HepG2 (cell line): ENCODE data around the gene MOG. TPM values are rescaled to one million over a fixed set of nuclear protein-coding genes. Genes with fewer than 3 reads are reported as not detected.

Source experiments
- AGO2 ChIP-seq: fragments of 200-400 bp; formaldehyde crosslinking; optimal IDR thresholded peaks from 2 replicates; pipeline ENCODE3; 2017; ENCODE audit warnings: mild to moderate bottlenecking, low read depth, low read length, moderate library complexity
- ATAD3A ChIP-seq: sonication (generic); formaldehyde crosslinking; IDR thresholded peaks from 2 replicates; pipeline ENCODE4 v1.4.0; 2020; ENCODE audit warnings: missing genetic modification reagents
- CENPT ChIP-seq: sonication (generic); formaldehyde crosslinking; IDR thresholded peaks from 2 replicates; pipeline ENCODE4 v1.8.0; 2022; ENCODE audit warnings: low read depth, mild to moderate bottlenecking, moderate library complexity, missing genetic modification reagents
- EP300 ChIP-seq, 3 experiments: sonication (generic) in 1 of 3; formaldehyde crosslinking in 1 of 3; IDR thresholded peaks; 2 replicates each; pipeline versions ENCODE4 v1.5.1 to v1.6.1; 2011 to 2020; ENCODE audit warnings: low read depth in 2 of 3, low read length in 2 of 3, borderline replicate concordance in 1 of 3, improper control_type of control experiment in 1 of 3, mild to moderate bottlenecking in 1 of 3, missing genetic modification reagents in 1 of 3, moderate library complexity in 1 of 3
- HES4 ChIP-seq: sonication (generic); formaldehyde crosslinking; IDR thresholded peaks from 2 replicates; pipeline ENCODE4 v1.9.0; 2021; ENCODE audit warnings: mild to moderate bottlenecking, missing genetic modification reagents, borderline replicate concordance
- JUND ChIP-seq: sonication (generic); formaldehyde crosslinking; IDR thresholded peaks from 2 replicates; pipeline ENCODE4 v1.8.0; 2022; ENCODE audit warnings: mild to moderate bottlenecking, missing genetic modification reagents
- KLF6 ChIP-seq: IDR thresholded peaks from 2 replicates; pipeline ENCODE4 v1.8.0; 2016; ENCODE audit warnings: missing biosample characterization, missing genetic modification reagents
- NCOR1 ChIP-seq: fragments of 200-600 bp; sonication (generic); IDR thresholded peaks from 2 replicates; pipeline ENCODE4 v1.7.0; 2017; ENCODE audit warnings: antibody characterized with exemption, low read length, borderline replicate concordance
- PHF21A ChIP-seq: sonication (generic); formaldehyde crosslinking; IDR thresholded peaks from 2 replicates; pipeline ENCODE4 v1.5.0; 2020; ENCODE audit warnings: mild to moderate bottlenecking, missing genetic modification reagents
- SRSF9 ChIP-seq: fragments of 200-400 bp; formaldehyde crosslinking; IDR thresholded peaks from 2 replicates; pipeline ENCODE4 v1.6.1; 2018; ENCODE audit warnings: borderline replicate concordance, mild to moderate bottlenecking, low read depth, low read length; ENCODE audit not compliant: insufficient read depth, poor library complexity, severe bottlenecking
- SSRP1 ChIP-seq: IDR thresholded peaks from 2 replicates; pipeline ENCODE4 v1.6.1; 2016; ENCODE audit warnings: control low read depth
- TAF1 ChIP-seq: sonication (generic); formaldehyde crosslinking; IDR thresholded peaks from 2 replicates; pipeline ENCODE4 v1.4.0; 2020; ENCODE audit warnings: missing genetic modification reagents
- ZBTB7A ChIP-seq: sonication (generic); formaldehyde crosslinking; IDR thresholded peaks from 2 replicates; pipeline ENCODE4 v1.8.0; 2022; ENCODE audit warnings: mild to moderate bottlenecking, missing genetic modification reagents
- ZFP1 ChIP-seq: IDR thresholded peaks from 2 replicates; pipeline ENCODE4 v1.6.1; 2016
- ZNF513 ChIP-seq: sonication (generic); formaldehyde crosslinking; conservative IDR thresholded peaks from 2 replicates; pipeline ENCODE4 v1.5.0; 2020; ENCODE audit warnings: missing genetic modification reagents
- polyA plus RNA-seq, 8 experiments: library from polyadenylated mRNA; depleted of rRNA in 3 of 8; stranded (reverse) in 7 of 8; unstranded in 1 of 8; fragments of >200 nt; fragmentation: Illumina TruSeq in 4 of 8; extraction: Trizol in 4 of 8; gene quantifications; 2 replicates each; pipeline versions ENCODE4 v1.2.1 to v1.2.3, GENCODE V29; 2011 to 2016; ENCODE audit warnings: low read depth in 4 of 8, missing spikeins in 1 of 8, mixed read lengths in 1 of 8; ENCODE audit not compliant: insufficient read depth in 1 of 8
- total RNA-seq, 5 experiments: library from RNA; depleted of rRNA; stranded (reverse); fragments of >200 nt; fragmentation: Illumina TruSeq; extraction: Trizol; gene quantifications; 2 replicates each; pipeline ENCODE4 v1.2.3, GENCODE V29; 2016; ENCODE audit warnings: low read depth in 1 of 5
- TF ChIP-seq, protein P1 (sequence below): sonication (generic); formaldehyde crosslinking; IDR thresholded peaks from 2 replicates; pipeline ENCODE4 v1.8.1; 2023; ENCODE audit warnings: missing genetic modification reagents, mild to moderate bottlenecking, borderline replicate concordance
- TF ChIP-seq, protein P2 (sequence below): sonication (generic); formaldehyde crosslinking; IDR thresholded peaks from 2 replicates; pipeline ENCODE4 v1.5.0; 2020; ENCODE audit warnings: mild to moderate bottlenecking, missing genetic modification reagents
- TF ChIP-seq, protein P3 (sequence below): sonication (generic); formaldehyde crosslinking; IDR thresholded peaks from 2 replicates; pipeline ENCODE4 v1.5.1; 2020; ENCODE audit warnings: missing genetic modification reagents, mild to moderate bottlenecking, borderline replicate concordance
- TF ChIP-seq, protein P4 (sequence below): sonication (generic); formaldehyde crosslinking; IDR thresholded peaks from 2 replicates; pipeline ENCODE4 v1.5.0; 2020; ENCODE audit warnings: missing genetic modification reagents, mild to moderate bottlenecking, borderline replicate concordance

MOG gene
- total and polyA plus RNA-seq, 2 of the 13 experiments (the other 11 are each of a cell fraction or from before 2014, with no cell fraction given) = not detected

DNA sequence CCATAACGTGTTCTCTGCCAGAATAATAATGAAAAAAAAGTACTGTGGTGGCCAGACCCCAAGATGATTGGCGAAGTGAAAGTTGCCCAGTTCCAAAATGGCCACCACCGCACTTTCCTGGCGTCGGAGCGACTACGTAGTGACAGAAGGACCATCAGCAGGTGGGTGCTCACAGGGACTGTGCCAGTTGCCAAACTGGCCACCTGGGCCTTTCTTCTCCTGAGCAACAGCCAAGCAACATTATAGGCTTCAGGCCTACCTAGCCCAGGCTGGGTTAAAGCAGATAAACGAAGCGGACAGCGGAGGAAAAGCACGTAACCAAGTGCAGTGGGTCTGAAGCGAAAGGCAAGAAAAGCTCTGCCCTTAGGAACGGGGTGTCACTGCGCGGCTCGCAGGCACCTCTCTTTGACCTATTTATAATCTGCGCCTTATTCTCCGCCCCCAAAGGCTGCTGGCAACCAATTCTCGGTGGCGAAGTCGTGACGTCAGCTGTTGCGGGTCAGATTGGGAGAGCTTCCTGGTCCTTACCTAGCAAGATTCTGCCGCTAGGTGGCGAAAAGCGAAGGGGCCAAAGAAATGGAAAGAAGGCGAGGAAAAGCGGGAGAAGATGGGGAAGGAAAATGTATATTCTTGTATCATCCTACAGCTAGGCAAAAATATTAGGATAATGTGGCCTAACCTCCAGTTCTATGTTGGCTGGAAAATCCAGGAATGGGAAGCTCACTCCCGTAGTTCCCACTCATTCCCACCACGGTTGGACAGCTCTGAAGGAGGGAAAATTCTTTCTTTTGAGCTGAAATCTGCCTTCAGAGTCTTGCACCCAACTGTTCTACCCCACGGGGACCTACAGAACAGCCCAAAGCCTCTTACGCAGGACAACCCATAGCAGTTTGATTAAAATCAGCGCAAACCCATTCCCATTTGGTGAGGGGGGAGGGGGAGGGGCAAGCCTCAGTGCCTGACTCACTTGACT, 6.9 kb upstream of the MOG start (continued):
- TF ChIP-seq, protein P1, sequence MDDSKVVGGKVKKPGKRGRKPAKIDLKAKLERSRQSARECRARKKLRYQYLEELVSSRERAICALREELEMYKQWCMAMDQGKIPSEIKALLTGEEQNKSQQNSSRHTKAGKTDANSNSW (CRISPR knock-in tag) = no peak
- TF ChIP-seq ZBTB7A (CRISPR knock-in tag) (no peak), KLF6 (no peak), SSRP1 (CRISPR knock-in tag) (no peak), EP300 (IDR thresholded peaks at IDR 0.05; ENCODE audit: low read depth in 2 of 2, low read length in 2 of 2) (no peak), EP300 (CRISPR knock-in tag; IDR thresholded peaks at IDR 0.05; ENCODE audit: borderline replicate concordance) (no peak), NCOR1 (no peak), PHF21A (CRISPR knock-in tag) (no peak), HES4 (CRISPR knock-in tag) (no peak), ZFP1 (CRISPR knock-in tag) (no peak), JUND (CRISPR knock-in tag) (no peak), ZNF513 (CRISPR knock-in tag) (no peak), CENPT (CRISPR knock-in tag) (no peak), SRSF9 (no peak), ATAD3A (no peak), AGO2 (no peak), TAF1 (CRISPR knock-in tag) (no peak)
- TF ChIP-seq, protein P2, sequence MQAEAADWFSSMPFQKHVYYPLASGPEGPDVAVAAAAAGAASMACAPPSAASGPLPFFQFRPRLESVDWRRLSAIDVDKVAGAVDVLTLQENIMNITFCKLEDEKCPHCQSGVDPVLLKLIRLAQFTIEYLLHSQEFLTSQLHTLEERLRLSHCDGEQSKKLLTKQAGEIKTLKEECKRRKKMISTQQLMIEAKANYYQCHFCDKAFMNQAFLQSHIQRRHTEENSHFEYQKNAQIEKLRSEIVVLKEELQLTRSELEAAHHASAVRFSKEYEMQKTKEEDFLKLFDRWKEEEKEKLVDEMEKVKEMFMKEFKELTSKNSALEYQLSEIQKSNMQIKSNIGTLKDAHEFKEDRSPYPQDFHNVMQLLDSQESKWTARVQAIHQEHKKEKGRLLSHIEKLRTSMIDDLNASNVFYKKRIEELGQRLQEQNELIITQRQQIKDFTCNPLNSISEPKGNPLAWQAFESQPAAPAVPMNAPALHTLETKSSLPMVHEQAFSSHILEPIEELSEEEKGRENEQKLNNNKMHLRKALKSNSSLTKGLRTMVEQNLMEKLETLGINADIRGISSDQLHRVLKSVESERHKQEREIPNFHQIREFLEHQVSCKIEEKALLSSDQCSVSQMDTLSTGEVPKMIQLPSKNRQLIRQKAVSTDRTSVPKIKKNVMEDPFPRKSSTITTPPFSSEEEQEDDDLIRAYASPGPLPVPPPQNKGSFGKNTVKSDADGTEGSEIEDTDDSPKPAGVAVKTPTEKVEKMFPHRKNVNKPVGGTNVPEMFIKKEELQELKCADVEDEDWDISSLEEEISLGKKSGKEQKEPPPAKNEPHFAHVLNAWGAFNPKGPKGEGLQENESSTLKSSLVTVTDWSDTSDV (CRISPR knock-in tag) = no peak
- TF ChIP-seq, protein P3, sequence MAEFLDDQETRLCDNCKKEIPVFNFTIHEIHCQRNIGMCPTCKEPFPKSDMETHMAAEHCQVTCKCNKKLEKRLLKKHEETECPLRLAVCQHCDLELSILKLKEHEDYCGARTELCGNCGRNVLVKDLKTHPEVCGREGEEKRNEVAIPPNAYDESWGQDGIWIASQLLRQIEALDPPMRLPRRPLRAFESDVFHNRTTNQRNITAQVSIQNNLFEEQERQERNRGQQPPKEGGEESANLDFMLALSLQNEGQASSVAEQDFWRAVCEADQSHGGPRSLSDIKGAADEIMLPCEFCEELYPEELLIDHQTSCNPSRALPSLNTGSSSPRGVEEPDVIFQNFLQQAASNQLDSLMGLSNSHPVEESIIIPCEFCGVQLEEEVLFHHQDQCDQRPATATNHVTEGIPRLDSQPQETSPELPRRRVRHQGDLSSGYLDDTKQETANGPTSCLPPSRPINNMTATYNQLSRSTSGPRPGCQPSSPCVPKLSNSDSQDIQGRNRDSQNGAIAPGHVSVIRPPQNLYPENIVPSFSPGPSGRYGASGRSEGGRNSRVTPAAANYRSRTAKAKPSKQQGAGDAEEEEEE (CRISPR knock-in tag) = peak; percentile 55; the same call in 1 of the 2 replicates
- TF ChIP-seq, protein P4, sequence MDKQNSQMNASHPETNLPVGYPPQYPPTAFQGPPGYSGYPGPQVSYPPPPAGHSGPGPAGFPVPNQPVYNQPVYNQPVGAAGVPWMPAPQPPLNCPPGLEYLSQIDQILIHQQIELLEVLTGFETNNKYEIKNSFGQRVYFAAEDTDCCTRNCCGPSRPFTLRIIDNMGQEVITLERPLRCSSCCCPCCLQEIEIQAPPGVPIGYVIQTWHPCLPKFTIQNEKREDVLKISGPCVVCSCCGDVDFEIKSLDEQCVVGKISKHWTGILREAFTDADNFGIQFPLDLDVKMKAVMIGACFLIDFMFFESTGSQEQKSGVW (CRISPR knock-in tag) = no peak
